HL-60/S4 treated with retinoic acid at 250 ng/mL for 4 days and 3 days (cell line): Measurements from ENCODE around the gene NOD1.

Experiments
- in situ Hi-C: fragments of 300-500 bp; cut with MboI; formaldehyde crosslinking; loops from 2 replicates; pipeline ENCODE4 v1.7.0; 2022; ENCODE audit warnings: low sequenced_read_pairs

NOD1 gene

GRCh38 chr7:30470771-30471170 lies 7.8 kb downstream of the NOD1 start:
- in situ Hi-C loops = no loop called here

- in situ Hi-C loops = no loop called here
Observed at GRCh38 chr7:30470163-30470770, 8.3 kb downstream of the NOD1 start.

GRCh38 chr7:30469303-30469702 lies 9.3 kb downstream of the NOD1 start:
- in situ Hi-C loops = no loop called here

- in situ Hi-C loops = no loop called here
Observed at GRCh38 chr7:30468791-30469190, 9.8 kb downstream of the NOD1 start.

- in situ Hi-C loops = no loop called here
Observed at GRCh38 chr7:30468041-30468440, 10.5 kb downstream of the NOD1 start.

- in situ Hi-C loops = no loop called here
Observed at GRCh38 chr7:30467271-30467670, 11.3 kb downstream of the NOD1 start.

GRCh38 chr7:30466266-30466665 lies 12.3 kb downstream of the NOD1 start:
- in situ Hi-C loops = no loop called here

- in situ Hi-C loops = no loop called here
Observed at GRCh38 chr7:30465811-30466180, 12.8 kb downstream of the NOD1 start.

- in situ Hi-C loops = no loop called here
Observed at GRCh38 chr7:30465046-30465810, 13.4 kb downstream of the NOD1 start.

- in situ Hi-C loops = no loop called here
Observed at GRCh38 chr7:30464231-30464671, 14.3 kb downstream of the NOD1 start.

- in situ Hi-C loops = no loop called here
Observed at GRCh38 chr7:30463405-30464145, 15.0 kb downstream of the NOD1 start.

GRCh38 chr7:30462179-30462578 lies 16.4 kb downstream of the NOD1 start:
- in situ Hi-C loops = no loop called here

- in situ Hi-C loops = no loop called here
Observed at GRCh38 chr7:30460246-30460633, 18.3 kb downstream of the NOD1 start.

GRCh38 chr7:30459591-30460245 lies 18.9 kb downstream of the NOD1 start:
- in situ Hi-C loops = no loop called here

GRCh38 chr7:30458311-30458710 lies 20.3 kb downstream of the NOD1 start:
- in situ Hi-C loops = no loop called here

- in situ Hi-C loops = no loop called here
Observed at GRCh38 chr7:30453921-30454320, 24.7 kb downstream of the NOD1 start.

- in situ Hi-C loops = no loop called here
Observed at GRCh38 chr7:30453016-30453415, 25.6 kb downstream of the NOD1 start.

- in situ Hi-C loops = no loop called here
Observed at GRCh38 chr7:30452280-30452930, 26.2 kb downstream of the NOD1 start.

GRCh38 chr7:30451539-30452279 lies 26.9 kb downstream of the NOD1 start:
- in situ Hi-C loops = no loop called here

- in situ Hi-C loops = no loop called here
Observed at GRCh38 chr7:30450983-30451497, 27.5 kb downstream of the NOD1 start.
